Esophagus muscularis mucosa (tissue), 4 donors: ENCODE data around the gene UBE2O.

Experiments
- EP300 ChIP-seq: sonication (generic); formaldehyde crosslinking; IDR thresholded peaks from one replicate; pipeline ENCODE4 v1.6.1; 2017; ENCODE audit warnings: antibody characterized with exemption
- POLR2A ChIP-seq: fragments of 450-650 bp; IDR thresholded peaks from one replicate; pipeline ENCODE4 v1.6.1; 2017; ENCODE audit warnings: antibody characterized with exemption, moderate library complexity, mild to moderate bottlenecking, low read depth
- POLR2AphosphoS5 ChIP-seq, 2 donors: sonication (generic); formaldehyde crosslinking; IDR thresholded peaks; one replicate each; pipeline ENCODE4 v1.6.1; 2017; ENCODE audit warnings: antibody characterized with exemption in 2 of 2
- TF ChIP-seq, protein P1 (sequence below), 3 experiments: fragments of 200-600 bp in 2 of 3; fragments of 450-650 bp in 1 of 3; sonication (generic) in 2 of 3; IDR thresholded peaks; one replicate each; pipeline ENCODE4 v1.5.1; 2017 to 2019; ENCODE audit warnings: antibody characterized with exemption in 3 of 3, mild to moderate bottlenecking in 2 of 3, moderate library complexity in 1 of 3

- no peak for TF ChIP-seq EP300
- TF ChIP-seq, protein P1, sequence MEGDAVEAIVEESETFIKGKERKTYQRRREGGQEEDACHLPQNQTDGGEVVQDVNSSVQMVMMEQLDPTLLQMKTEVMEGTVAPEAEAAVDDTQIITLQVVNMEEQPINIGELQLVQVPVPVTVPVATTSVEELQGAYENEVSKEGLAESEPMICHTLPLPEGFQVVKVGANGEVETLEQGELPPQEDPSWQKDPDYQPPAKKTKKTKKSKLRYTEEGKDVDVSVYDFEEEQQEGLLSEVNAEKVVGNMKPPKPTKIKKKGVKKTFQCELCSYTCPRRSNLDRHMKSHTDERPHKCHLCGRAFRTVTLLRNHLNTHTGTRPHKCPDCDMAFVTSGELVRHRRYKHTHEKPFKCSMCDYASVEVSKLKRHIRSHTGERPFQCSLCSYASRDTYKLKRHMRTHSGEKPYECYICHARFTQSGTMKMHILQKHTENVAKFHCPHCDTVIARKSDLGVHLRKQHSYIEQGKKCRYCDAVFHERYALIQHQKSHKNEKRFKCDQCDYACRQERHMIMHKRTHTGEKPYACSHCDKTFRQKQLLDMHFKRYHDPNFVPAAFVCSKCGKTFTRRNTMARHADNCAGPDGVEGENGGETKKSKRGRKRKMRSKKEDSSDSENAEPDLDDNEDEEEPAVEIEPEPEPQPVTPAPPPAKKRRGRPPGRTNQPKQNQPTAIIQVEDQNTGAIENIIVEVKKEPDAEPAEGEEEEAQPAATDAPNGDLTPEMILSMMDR (IDR thresholded peaks at IDR 0.05), result no peak
- TF ChIP-seq POLR2AphosphoS5 (IDR thresholded peaks at IDR 0.05), result no peak
- no peak for TF ChIP-seq POLR2A
Observed at GRCh38 chr17:76417499-76418143, 35.3 kb downstream of the UBE2O start.
